Astrocyte (in vitro differentiated cells and primary cell): Measurements from ENCODE around the gene NTN3. TPM values are rescaled to one million over a fixed set of nuclear protein-coding genes. Genes with fewer than 3 reads are reported as not detected.

ENCODE experiments used
- DNase-seq: peaks from one replicate; pipeline ENCODE4 v3.0.0-alpha.2; 2010; ENCODE audit warnings: low read depth
- FAIRE-seq: peaks from 2 replicates; lab custom pipeline; 2011; peaks lifted over from hg19 to GRCh38; lab: Jason Lieb, UNC
- H2AFZ ChIP-seq: 2 replicates; pipeline ENCODE4 v1.6.0; 2012; ENCODE audit warnings: low read depth, low read length, inconsistent platforms
- H3K27ac ChIP-seq: 2 replicates; pipeline ENCODE4 v1.5.1; 2011; ENCODE audit warnings: low read depth, low read length, inconsistent platforms
- H3K27me3 ChIP-seq: 2 replicates; pipeline ENCODE4 v1.6.0; 2011; ENCODE audit warnings: low read length, inconsistent platforms; ENCODE audit not compliant: insufficient read depth
- H3K36me3 ChIP-seq: 2 replicates; pipeline ENCODE4 v1.5.1; 2011; ENCODE audit warnings: low read length, inconsistent platforms; ENCODE audit not compliant: insufficient read depth
- H3K4me1 ChIP-seq: 2 replicates; pipeline ENCODE4 v1.5.1; 2011; ENCODE audit warnings: low read length, inconsistent platforms; ENCODE audit not compliant: insufficient read depth
- H3K4me2 ChIP-seq: 2 replicates; pipeline ENCODE4 v1.6.0; 2012; ENCODE audit warnings: low read length, inconsistent platforms
- H3K4me3 ChIP-seq: 2 replicates; pipeline ENCODE4 v1.5.1; 2011; ENCODE audit warnings: low read depth, mild to moderate bottlenecking, low read length, inconsistent platforms; ENCODE audit not compliant: insufficient read depth
- H3K79me2 ChIP-seq: 2 replicates; pipeline ENCODE4 v1.6.0; 2012; ENCODE audit warnings: mild to moderate bottlenecking, low read length, inconsistent platforms; ENCODE audit not compliant: insufficient read depth
- H3K9ac ChIP-seq: 2 replicates; pipeline ENCODE4 v1.6.0; 2012; ENCODE audit warnings: mild to moderate bottlenecking, low read length, inconsistent platforms
- H3K9me3 ChIP-seq: 2 replicates; pipeline ENCODE4 v1.5.1; 2012; ENCODE audit warnings: low read depth, mild to moderate bottlenecking, low read length, inconsistent platforms; ENCODE audit not compliant: insufficient read depth
- H4K20me1 ChIP-seq: 2 replicates; pipeline ENCODE4 v1.6.0; 2012; ENCODE audit warnings: low read length, inconsistent platforms; ENCODE audit not compliant: insufficient read depth
- H3K27ac Mint-ChIP-seq: one replicate; pipeline ENCODE4 v1.8.0; 2021; ENCODE audit warnings: mild to moderate bottlenecking, mixed read lengths; ENCODE audit not compliant: unreplicated experiment
- H3K27me3 Mint-ChIP-seq: one replicate; pipeline ENCODE4 v1.8.0; 2021; ENCODE audit warnings: low read depth, mixed read lengths; ENCODE audit not compliant: unreplicated experiment
- H3K36me3 Mint-ChIP-seq: one replicate; pipeline ENCODE4 v1.8.0; 2021; ENCODE audit warnings: low read depth, mixed read lengths; ENCODE audit not compliant: unreplicated experiment
- H3K4me1 Mint-ChIP-seq: one replicate; pipeline ENCODE4 v1.8.0; 2021; ENCODE audit warnings: low read depth, mixed read lengths; ENCODE audit not compliant: unreplicated experiment
- H3K4me3 Mint-ChIP-seq: one replicate; pipeline ENCODE4 v1.8.0; 2021; ENCODE audit warnings: mild to moderate bottlenecking, moderate library complexity, mixed read lengths; ENCODE audit not compliant: unreplicated experiment
- H3K9me3 Mint-ChIP-seq: one replicate; pipeline ENCODE4 v1.8.0; 2021; ENCODE audit warnings: mild to moderate bottlenecking, mixed read lengths; ENCODE audit not compliant: unreplicated experiment
- CTCF ChIP-seq: IDR thresholded peaks from 2 replicates; pipeline ENCODE4 v1.5.1; 2011; ENCODE audit warnings: low read depth, mild to moderate bottlenecking, inconsistent platforms, low read length, moderate library complexity; ENCODE audit not compliant: insufficient read depth
- EZH2 ChIP-seq: IDR thresholded peaks from 2 replicates; pipeline ENCODE4 v1.6.1; 2012; ENCODE audit warnings: mild to moderate bottlenecking, low read length, inconsistent platforms; ENCODE audit not compliant: insufficient read depth
- total RNA-seq: library from RNA; stranded (reverse); gene quantifications from 2 replicates; pipeline ENCODE4 v1.2.1, GENCODE V29; 2021

The NTN3 gene
- total RNA-seq, 1 donor from 2014 or later: 1.1 TPM

DNA sequence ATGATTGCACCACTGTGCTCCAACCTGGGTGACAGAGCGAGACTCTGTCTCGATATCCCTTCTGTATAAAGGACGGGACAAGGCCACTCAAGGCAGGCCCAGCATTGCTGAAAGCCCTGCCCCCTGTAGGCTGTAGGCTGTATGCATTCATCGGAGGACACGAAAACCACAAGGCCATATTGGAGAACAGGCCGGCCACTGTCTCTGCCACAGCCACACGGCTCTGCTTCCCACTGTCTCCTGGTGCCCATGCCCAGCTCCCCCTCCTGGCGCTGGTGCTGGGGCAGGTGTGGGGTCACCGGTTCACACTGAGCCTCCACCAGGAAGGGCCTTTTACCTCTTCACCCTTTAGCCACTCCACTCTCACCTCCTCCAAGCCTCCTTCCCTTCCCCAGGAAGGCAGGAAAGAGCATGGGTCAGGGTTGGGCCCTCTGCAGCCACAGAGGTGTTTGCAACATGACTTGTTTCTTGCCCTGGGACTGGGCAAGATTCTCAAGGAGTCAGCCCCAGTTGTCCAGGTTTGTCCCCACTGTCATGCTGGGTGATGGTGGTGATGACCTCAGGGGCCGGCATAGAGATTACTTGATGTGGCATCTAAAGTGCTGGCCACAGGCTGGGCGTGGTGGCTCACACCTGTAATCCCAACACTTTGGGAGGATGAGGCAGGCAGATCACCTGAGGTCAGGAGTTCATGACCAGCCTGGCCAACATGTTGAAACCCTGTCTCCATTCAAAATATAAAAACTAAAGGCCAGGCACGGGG is 5.3 kb upstream of the NTN3 start:
- peaks cover 2% of the 10 kb centered on the region for H3K79me2 ChIP-seq
- no peaks in the 10 kb centered on the region for H3K27me3 ChIP-seq
- no peak overlapping the region for H3K27ac Mint-ChIP-seq
- H3K4me1 Mint-ChIP-seq: peaks cover 4% of the 10 kb centered on the region
- no peak overlapping the region for H3K27ac ChIP-seq
- H3K4me2 ChIP-seq: no peak overlapping the region
- H2AFZ ChIP-seq: no peak overlapping the region
- no peaks in the 10 kb centered on the region for H3K36me3 ChIP-seq
- no peak overlapping the region for H3K4me3 Mint-ChIP-seq
- DNase-seq: no peak
- H3K9me3 ChIP-seq: no peaks in the 10 kb centered on the region
- TF ChIP-seq CTCF (no peak), EZH2 (no peak)
- peaks cover 2% of the 10 kb centered on the region for H3K36me3 Mint-ChIP-seq
- no peaks in the 10 kb centered on the region for H3K9me3 Mint-ChIP-seq
- FAIRE-seq: no peak
- H3K9ac ChIP-seq: no peak overlapping the region
- H3K27me3 Mint-ChIP-seq: peaks cover 12% of the 10 kb centered on the region
- H3K4me3 ChIP-seq: no peak overlapping the region
- H3K4me1 ChIP-seq: peaks cover 15% of the 10 kb centered on the region
- H4K20me1 ChIP-seq: peaks cover 5% of the 10 kb centered on the region

DNA sequence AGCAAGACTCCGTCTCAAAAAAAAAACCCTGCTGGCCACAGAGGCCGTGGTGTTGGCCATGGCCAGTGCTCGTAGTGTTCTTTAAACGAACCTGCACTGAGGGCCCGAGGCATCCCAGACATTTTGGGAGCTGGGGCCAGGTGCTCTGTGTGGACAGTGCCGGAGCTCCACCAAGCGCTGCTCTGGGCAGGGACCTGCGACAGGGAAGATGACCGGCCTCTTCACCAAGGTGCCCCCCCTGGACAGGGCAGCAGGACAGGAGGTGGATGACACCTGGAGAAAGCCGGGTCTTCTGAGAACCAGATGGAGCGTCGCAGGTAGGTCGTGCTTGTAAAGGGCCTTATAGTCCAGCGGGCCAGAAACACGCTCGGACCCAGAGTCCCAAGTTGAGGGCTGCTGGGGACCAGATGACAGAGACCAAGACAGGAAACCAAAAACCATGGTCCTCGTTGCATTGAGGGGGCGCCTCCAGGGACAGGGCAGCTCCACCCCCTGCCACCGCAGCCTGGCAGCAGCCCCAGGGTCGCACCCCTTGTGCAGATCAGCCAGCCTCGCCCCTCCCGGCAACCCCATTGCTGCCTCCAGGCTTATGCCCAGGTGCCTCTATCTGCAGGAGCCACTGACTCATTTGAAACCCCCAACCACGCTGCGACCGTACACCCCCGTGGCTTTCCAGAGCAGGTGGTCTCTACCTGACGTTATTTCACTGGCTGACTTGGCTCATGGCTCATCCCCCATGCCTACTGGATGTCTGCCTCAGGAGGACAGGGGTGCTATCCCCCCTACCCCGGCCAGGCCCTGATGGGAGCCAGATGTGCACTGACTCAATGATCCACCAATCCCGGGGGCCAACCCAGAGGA is 4.2 kb upstream of the NTN3 start:
- Mint-ChIP-seq H3K36me3 (peaks cover 1% of the 10 kb centered on the region), H3K27ac (peak overlapping the region; percentile 26), H3K4me3 (no peak overlapping the region), H3K4me1 (peaks cover 4% of the 10 kb centered on the region), H3K9me3 (no peaks in the 10 kb centered on the region), H3K27me3 (peaks cover 12% of the 10 kb centered on the region)
- Histone ChIP-seq H3K4me3 (no peak overlapping the region), H3K4me1 (peaks cover 19% of the 10 kb centered on the region), H2AFZ (peak overlapping the region; percentile 54), H3K9ac (peak overlapping the region; percentile 61), H3K27ac (no peak overlapping the region), H3K9me3 (no peaks in the 10 kb centered on the region), H3K79me2 (no peaks in the 10 kb centered on the region), H3K36me3 (no peaks in the 10 kb centered on the region), H3K4me2 (peak overlapping the region; percentile 89), H4K20me1 (peaks cover 5% of the 10 kb centered on the region), H3K27me3 (no peaks in the 10 kb centered on the region)
- TF ChIP-seq EZH2: no peak
- no peak for TF ChIP-seq CTCF
- FAIRE-seq (no peak), DNase-seq (no peak)
